ENCODE data around the gene OR13A1.
"Not testable (repeated sequence)": the region's sequence is repeated elsewhere in the genome, so short reads cannot be mapped to it uniquely, and the experiment has no call there.

- TF ChIP-seq ARNT, SP1, ELF4, PKNOX1 (IDR thresholded peaks at IDR 0.05): not testable (repeated sequence)
Measured at GRCh38 chr10:45326864-45327263, 11.5 kb upstream of the OR13A1 start.

Measured in HEK293T (cell line).